ENCODE data around the gene ZBED1.
A peak's percentile ranks its signal among the peaks of the same experiment; 100 is the strongest.
"Not testable (repeated sequence)": the region's sequence is repeated elsewhere in the genome, so short reads cannot be mapped to it uniquely, and the experiment has no call there.

The ZBED1 gene

GRCh38 chrX:2500803-2501558 is at the start of gene ZBED1, which contains the start of gene DHRSX:
Gene ZBED1, minus strand, starts transcription at chrX:2500976. Its CDS starts 10,257 bp downstream, at chrX:2490719.
Gene DHRSX, minus strand, starts transcription at chrX:2500976. Its CDS starts 51 bp downstream, at chrX:2500925.
- peak; percentile 62 for DNase-seq

GRCh38 chrX:2549876-2550275 is 49.1 kb upstream of the ZBED1 start:
- DNase-seq: no peak

- DNase-seq: no peak
Measured at GRCh38 chrX:2548711-2549423, 48.1 kb upstream of the ZBED1 start.

GRCh38 chrX:2547736-2548135 is 47.0 kb upstream of the ZBED1 start:
- DNase-seq: no peak

GRCh38 chrX:2546496-2546895 is 45.7 kb upstream of the ZBED1 start:
- DNase-seq: no peak

GRCh38 chrX:2545144-2545543 is 44.4 kb upstream of the ZBED1 start:
- no peak for DNase-seq

GRCh38 chrX:2542826-2543521 is 42.2 kb upstream of the ZBED1 start:
- no peak for DNase-seq

GRCh38 chrX:2541603-2542002 is 40.8 kb upstream of the ZBED1 start:
- no peak for DNase-seq

GRCh38 chrX:2540426-2540947 is 39.7 kb upstream of the ZBED1 start:
- DNase-seq: no peak

GRCh38 chrX:2539586-2539985 is 38.8 kb upstream of the ZBED1 start:
- DNase-seq: no peak

- peak; percentile 59 for DNase-seq
Measured at GRCh38 chrX:2538031-2538757, 37.4 kb upstream of the ZBED1 start.

- peak; percentile 48 for DNase-seq
Measured at GRCh38 chrX:2536974-2537373, 36.2 kb upstream of the ZBED1 start.

GRCh38 chrX:2536141-2536540 is 35.4 kb upstream of the ZBED1 start:
- no peak for DNase-seq

GRCh38 chrX:2534261-2535021 is 33.7 kb upstream of the ZBED1 start:
- DNase-seq: not testable (repeated sequence)

- no peak for DNase-seq
Measured at GRCh38 chrX:2533424-2533823, 32.6 kb upstream of the ZBED1 start.

- no peak for DNase-seq
Measured at GRCh38 chrX:2526390-2526789, 25.6 kb upstream of the ZBED1 start.

- no peak for DNase-seq
Measured at GRCh38 chrX:2523911-2524310, 23.1 kb upstream of the ZBED1 start.

- no peak for DNase-seq
Measured at GRCh38 chrX:2521927-2522386, 21.2 kb upstream of the ZBED1 start.

GRCh38 chrX:2521092-2521926 is 20.5 kb upstream of the ZBED1 start:
- peak; percentile 40 for DNase-seq

GRCh38 chrX:2520539-2520938 is 19.8 kb upstream of the ZBED1 start:
- no peak for DNase-seq

GRCh38 chrX:2519638-2520037 is 18.9 kb upstream of the ZBED1 start:
- DNase-seq: not testable (repeated sequence)

All from femur (tissue), 1 donor.